GM19351 (cell line): Measurements from ENCODE around the gene ATG9B.
"Not testable (repeated sequence)": the region's sequence is repeated elsewhere in the genome, so short reads cannot be mapped to it uniquely, and the experiment has no call there.

Experiments used
- ATAC-seq: cut with Tn5 transposase; IDR thresholded peaks from one replicate; pipeline ENCODE4 v1.9.1; 2021; ENCODE audit warnings: mild to moderate bottlenecking, moderate library complexity; ENCODE audit not compliant: unreplicated experiment

Gene ATG9B

DNA sequence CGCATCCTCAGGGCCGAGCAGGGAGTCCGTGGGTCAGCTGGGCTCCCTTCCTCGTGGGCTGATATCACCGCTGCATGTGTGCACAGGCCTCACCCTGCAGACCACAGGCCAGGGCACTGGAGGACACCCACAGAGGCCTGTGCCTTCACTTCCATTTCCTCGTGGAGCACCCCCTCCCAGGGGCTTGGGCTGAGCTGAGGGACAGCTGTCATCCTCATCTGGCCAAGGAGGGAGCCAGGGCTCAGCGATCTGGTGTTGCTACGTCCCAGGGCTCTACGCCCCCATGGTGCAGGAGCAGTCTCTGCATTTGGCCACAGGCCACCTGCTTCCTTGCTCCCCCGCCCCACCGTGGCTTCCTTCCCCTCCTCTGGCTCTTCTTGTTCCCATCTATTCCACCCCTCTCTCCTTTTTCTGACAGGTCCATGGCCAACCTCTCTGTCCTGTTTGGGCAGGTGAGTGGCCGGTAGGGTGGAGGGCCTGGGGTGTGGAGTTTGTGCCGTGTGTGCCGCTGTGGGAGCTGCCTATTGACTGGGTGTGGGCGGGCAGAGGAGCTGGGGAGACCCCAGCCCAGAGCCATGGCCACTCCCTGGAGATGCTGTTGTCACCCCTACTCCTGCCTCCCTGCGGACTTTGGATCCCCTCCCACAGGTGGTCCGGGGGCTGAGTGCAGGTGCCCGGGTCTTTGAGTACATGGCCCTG, 15.7 kb upstream of the ATG9B start:
- no peak for ATAC-seq

DNA sequence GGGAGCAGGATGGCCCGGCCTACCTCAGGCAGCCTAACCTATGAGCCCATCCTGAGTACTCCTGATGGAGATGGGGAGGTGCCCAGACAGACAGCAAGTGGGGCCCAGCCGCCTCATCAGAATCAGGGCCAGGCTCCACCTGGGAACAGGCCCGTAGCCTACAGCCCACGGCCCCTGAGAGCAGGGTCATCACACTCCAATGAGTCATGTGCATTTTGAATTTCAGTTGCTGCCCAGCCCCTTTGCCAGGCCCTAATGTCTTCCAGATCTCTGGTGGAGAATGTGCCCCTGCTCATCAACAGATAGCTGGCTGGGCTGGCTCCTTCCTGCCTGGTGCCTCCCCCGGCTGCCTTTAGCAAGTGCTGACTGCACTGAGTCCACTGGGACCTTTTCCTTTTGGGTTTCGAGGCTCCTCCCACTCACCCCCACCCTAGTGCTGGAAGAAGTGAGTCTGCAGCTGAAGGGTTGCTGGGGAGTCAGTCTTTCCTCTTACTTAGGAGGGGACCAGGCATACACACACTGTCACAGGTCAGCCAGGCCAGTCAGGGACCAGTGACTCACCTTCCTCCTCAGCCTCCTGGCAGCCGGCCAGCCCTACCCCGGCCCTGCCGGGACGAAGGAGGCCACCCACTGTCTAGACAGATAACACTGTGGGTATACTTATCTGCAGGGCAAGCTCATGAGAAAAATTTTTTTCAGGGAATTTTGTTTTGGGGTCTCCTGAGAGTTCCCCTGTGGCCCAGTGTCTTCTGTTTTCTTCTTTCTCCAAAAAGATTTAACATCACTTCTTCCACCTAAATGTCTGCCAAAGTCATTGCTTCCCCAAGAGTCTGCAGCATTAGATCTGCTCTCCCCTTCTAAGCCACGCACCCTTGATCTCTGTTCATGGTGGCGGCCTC, 14.9 kb upstream of the ATG9B start:
- ATAC-seq, result no peak

DNA sequence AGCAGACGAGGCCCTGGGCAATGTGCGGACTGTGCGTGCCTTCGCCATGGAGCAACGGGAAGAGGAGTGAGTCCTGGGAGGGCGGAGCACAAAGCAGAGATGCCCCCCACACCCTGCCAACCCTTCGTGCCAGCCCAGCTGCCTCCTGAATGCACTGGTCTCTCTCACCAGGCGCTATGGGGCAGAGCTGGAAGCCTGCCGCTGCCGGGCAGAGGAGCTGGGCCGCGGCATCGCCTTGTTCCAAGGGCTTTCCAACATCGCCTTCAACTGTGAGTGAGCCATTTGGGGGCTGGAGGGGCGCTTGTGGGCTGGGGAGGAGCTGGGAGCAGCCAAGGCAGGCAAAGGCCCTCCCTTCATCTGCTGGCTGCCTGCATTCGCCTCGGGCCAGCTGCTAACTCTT, 11.6 kb upstream of the ATG9B start:
- ATAC-seq, result no peak

DNA sequence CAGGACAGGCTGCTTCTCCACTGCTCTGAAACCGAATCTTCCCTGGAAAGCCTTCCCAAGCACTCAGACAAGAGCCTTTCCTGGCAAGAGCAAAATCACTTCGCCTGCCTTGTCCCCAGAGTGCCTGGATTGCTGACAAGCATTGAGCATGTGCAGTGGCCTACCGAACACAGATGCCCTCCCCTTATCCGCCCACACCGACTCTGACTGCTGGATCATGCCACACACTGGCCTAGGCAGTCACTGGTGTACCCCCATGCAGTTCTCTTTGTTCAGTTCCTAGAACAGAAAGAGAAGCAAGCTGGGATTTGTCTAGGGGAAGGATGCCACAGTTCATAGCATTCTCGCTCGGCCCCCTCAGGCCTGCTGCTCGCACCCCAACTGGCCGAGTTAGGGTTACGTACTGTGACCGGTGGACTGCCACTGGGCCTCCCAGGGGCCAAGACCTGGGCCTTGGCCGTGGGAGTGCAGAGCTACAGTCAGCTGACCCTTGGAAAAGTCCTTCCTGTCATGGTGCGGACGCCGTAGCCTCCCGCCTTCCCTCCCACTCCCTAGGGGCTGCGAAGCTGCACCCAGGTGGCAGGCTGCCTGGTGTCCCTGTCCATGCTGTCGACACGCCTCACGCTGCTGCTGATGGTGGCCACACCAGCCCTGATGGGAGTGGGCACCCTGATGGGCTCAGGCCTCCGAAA, 10.9 kb upstream of the ATG9B start:
- no peak for ATAC-seq

DNA sequence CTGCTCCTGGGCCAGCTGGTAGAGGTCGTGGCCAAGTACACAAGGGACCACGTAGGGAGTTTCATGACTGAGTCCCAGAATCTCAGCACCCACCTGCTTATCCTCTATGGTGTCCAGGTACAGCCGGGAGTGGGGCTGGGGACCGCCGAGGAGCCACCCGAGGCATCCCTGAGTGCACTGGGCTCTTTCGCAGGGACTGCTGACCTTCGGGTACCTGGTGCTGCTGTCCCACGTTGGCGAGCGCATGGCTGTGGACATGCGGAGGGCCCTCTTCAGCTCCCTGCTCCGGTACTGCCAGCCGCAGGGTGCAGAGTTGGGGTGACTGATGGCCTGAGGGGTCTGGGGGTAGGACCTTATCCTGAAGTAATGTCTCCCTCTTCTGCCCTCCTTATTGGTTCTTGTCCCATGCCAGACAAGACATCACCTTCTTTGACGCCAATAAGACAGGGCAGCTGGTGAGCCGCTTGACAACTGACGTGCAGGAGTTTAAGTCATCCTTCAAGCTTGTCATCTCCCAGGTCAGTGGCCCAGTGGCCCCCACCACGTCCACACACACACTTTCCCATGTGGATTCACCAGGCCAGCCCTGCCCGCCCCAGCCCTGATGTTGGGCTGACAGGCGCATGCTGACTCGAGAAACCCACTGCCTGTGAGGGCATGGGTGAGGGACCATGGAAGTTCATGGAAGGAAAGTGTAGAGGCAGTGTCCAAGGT, 10.2 kb upstream of the ATG9B start:
- no peak for ATAC-seq

DNA sequence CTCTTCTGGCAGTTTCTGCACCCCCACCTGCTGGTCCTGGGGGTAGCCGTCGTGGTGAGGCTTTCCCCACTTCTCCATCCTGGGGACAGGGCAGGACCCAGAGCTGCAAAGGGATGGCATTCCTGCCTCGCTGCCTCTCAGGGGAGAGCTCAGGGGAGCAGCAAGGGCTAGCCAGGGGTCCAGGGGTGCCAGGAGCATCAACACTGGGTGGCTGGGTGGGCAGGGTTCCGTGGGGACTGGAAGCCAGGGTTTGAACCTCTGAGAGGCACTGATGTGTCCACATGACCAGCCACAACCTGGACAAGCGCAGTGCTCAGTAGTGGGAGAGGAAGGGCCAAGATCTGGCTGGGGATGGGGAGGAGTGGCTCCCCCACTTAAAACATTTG, 9.6 kb upstream of the ATG9B start:
- no peak for ATAC-seq

DNA sequence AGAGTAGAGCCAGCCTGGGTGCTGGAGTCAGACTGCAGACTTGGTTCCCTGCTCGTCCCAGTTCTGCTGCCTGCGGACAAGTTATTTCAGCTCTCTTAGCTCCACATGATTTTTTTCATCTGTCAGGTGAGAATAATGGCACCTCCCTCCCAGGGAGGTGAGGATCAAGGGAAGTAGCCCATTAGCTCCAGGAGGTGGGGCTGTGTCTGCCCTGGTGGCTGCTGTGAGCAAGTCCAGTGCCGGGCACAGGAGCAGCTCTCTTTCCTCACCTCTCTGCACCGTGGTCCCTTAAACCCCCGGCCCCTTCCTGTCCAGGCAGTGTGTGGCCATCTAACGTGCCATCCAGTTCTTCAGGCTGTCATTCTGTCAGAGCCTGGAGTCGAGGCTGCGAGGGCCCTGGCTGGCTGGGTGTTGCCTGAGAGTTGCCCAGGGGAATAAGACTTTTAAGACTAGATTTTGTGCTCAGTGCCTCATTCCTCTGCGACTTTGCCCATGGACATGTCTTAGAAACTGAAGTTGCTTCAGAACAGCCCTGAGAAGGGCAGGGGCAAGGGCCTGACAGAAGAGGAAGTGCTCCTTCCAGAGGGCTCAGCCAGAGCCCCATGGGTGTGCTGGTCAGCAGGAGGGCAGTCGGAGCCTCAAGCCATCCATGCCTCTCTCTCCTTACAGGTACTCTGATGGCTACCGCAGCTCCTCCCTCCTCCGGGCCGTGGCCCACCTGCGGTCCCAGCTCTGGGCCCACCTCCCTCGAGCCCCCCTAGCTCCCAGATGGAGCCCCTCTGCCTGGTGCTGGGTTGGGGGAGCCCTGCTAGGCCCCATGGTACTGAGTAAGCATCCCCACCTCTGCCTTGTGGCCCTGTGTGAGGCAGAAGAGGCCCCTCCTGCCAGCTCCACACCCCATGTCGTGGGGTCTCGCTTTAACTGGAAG, 8.9 kb upstream of the ATG9B start:
- ATAC-seq, result no peak

DNA sequence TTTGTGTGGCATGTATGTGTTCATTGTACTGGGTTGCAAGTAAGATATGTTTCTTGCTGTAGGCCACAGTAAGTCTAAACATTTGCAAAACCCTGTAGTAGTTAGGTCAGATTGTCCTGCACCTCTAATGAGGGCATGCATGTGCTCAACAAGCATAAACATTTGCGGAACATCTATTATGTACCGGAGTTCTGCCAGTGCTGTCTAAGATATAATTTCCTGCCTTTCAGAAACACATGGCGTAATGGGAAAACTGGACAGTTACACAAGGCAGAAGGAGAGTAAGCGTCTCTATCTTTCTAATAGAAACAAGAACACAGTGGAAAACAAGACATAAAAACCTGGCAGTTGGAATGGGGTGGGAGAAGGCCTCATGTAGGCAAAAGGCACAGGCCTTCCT, 6.7 kb upstream of the ATG9B start:
- no peak for ATAC-seq

DNA sequence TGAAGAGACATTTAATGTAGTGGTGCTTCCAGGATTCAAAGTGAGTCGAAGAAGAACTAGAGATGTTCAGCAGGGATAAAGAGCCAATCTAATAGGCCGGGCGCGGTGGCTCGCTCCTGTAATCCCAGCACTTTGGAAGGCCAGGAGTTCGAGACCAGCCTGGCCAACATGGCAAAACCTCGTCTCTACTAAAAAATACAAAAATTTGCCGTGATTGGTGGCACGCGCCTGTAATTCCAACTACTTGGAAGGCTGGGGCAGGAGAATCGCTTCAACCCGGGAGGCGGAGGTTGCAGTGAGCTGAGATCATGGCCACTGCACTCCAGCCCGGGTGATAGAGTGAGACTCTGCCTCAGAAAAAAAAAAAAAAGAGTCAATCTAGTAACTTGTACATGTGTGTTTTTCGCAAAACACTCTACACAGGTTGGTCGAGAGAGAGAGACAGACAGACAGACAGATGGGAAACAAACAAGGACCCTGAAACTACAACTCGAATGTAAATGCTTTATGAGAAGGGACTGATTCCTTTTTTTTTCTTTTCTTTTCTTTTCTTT, 4.7 kb upstream of the ATG9B start:
- ATAC-seq, result no peak

DNA sequence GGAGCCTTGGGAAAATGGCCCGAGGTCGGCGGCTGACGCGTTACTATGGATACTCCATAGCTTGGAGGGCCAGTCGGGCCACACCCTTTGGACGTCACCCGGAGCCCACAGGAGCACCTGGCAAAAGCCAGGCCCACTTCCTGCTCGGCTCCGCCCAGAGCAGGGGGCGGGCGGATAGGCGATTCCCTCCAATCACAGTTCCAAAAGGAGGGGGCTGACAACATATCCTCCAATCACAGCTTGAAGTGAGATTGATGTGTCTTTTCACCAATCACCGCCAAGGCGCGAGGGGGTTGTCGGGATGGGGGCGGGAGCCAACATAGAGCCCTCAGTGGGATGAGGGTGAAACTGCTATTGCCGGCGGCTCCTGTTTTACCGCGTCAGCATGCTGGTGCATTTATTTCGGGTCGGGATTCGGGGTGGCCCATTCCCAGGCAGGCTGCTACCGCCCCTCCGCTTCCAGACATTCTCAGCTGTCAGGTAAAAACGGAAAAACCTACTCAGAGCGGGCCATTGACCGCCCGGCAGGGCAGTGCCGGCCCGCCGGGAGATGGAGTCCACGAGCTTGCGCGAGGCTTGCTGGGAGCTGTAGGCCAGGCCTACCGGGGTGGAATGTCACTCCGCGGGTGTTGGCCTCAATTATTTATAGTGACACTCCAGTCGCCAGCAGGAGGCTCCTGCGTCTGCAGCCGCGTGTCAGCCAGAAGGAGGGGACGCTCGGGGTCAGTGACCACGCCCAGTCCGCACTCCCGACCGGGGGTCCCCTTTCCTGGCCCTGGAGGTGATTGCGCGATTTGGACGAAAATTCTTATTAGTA, 4.0 kb upstream of the ATG9B start, which contains the start of gene ABCB8:
TSS of gene ABCB8 (plus strand) at position 320 of the 817 bp plus-strand sequence. CDS start at position 386, 66 bp downstream.
- peak; percentile 94 for ATAC-seq

DNA sequence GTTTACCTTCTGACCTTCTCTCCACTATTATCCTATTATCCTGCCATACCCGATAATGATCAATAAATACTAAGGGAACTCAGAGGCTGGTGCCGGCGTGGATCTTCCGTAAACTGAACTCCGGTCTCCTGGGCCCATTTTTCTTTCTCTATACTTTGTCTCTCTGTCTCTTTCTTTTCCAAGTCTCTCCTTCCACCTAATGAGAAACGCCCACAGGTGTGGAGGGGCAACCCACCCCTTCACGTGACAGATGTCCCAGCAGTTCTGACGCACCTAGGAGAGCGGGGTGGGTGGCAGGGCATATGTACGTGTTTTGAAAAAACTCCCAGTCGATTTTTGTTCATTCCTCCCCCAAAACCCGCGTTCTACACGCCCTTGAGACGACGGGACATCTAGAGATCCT, 3.4 kb upstream of the ATG9B start:
- peak; percentile 1 for ATAC-seq

DNA sequence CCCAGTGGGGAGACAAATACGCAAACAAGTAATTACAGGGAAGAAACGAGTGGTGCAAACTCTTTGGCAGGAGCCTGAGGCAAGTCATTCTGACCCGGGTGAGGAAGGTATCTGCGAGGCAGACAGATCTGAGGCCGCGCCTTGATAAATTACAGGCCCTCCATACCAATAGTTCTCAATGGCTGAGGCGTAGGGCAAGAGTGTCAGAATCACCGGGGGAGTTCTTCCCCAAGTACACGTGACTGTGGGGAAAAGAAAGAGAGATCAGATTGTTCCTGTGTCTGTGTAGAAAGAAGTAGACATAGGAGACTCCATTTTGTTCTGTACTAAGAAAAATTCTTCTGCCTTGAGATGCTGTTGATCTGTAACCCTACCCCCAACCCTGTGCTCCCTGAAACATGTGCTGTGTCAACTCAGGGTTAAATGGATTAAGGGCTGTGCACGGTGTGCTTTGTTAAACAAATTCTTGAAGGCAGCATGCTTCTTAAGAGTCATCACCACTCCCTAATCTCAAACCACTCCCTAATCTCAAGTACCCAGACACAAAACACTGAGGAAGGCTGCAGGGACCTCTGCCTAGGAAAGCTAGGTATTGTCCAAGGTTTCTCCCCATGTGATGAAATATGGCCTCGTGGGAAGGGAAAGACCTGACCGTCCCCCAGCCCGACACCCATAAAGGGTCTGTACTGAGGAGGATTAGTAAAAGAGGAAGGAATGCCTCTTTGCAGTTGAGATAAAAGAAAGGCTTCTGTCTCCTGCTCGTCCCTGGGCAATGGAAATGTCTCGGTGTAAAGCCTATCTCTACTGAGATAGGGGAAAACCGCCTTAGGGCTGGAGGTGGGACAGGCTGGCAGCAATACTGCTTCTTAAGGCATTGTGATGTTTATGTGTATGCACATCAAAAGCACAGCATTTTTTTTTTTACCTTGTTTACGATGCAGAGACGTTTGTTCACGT, 2.8 kb upstream of the ATG9B start:
- ATAC-seq, result not testable (repeated sequence)

DNA sequence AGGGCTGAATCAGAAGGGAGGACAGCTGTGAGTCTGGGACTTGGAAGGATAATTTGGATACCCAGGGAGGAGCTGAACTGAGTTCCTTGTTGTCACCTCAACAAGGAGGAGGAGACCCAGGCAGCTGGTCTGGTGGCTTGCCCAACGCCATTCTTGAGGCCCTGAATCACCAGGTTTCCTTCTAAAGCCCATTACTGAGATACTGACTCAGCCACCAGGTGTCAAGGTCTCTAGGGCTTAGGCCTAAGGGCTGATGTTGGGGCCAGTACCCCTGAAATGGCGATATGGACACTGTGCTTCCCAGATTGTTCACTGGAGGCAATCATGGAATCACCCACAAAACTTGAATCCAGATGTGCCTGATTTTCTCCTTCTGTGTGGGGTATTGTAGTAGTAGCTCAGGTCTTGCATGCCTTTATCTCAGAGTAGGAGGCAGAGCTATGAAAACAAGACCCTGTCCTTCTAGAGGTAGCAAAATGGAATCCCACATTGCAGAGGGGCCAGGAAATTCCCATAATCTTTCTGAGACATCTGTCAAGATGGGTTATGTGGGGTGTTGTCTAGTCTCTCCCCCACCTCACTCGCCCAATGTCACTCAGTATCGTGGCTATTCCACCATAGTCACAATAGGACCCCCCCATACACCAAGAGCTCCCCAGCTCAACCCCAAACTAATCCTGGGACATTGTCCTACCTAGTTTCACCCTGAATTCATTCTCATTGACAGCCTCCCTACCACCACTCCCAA, 1.8 kb upstream of the ATG9B start:
- no peak for ATAC-seq

DNA sequence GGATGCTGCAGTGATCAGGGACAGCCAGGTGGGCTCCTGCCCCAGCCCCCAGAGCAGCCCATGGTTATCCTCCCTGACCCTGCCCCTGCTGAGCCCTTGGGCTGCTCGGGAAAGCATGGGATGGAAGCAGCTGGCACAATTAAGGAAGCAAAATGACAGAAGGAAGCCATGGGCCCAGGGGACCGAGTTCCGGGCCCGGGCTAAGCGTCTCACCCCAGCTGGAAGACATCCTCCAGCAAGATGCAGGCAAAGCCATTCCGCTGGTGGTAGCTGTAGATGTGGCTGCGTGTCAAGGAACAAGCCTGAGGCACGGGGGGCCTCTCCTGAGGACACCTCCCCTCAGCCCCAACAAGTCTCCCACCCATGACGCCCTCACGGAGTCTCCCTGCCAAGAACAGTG, 1.1 kb downstream of the ATG9B start:
- no peak for ATAC-seq

DNA sequence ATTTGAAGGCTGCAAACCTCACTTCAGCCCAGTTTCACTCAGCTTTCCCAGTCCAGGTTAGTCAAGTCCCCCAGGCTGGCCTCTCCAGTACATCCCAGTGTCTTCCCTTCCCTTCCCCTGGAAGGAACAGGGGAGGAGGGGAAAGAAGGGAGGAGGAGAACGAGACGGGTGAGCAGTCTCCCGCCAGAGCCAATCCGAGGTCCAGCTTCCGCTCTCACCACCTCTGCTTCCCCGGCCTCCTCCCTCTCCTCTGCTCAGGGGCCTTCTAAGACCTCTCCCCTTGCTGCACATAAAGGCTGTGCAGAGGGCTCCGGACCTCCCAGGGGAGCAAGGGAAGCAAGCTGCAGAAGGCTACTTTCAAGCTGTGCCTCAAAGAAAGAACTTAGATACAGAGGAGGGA, 4.1 kb downstream of the ATG9B start:
- no peak for ATAC-seq

DNA sequence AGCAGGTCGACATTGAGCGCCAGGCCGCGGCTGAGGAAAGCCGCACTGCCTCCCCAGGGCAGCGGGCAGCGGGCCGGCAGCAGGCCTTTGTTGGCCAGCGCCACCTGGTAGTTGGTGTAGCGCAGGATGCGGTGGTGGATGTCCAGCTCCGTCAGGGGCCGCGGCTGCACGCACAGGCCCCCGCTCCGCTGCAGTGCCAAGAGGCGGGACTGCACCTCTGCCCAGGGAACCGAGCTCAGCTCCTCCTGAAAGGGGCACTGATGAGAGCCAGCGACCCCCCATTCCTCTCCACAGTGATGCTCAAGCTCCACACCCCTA, 5.2 kb downstream of the ATG9B start:
- ATAC-seq, result no peak
